Activated naive CD4-positive, alpha-beta T cell treated with anti-CD3 and anti-CD28 coated beads, Interleukin-2, amount 50 U/mL, for 24 hours (primary cell): ENCODE measurements around the gene DPY19L2.
"Not testable (repeated sequence)": the region's sequence is repeated elsewhere in the genome, so short reads cannot be mapped to it uniquely, and the experiment has no call there.

ENCODE experiments used
- H3K27ac Mint-ChIP-seq: one replicate; pipeline ENCODE4 v1.8.0; 2021; ENCODE audit warnings: mild to moderate bottlenecking, mixed read lengths
- H3K27me3 Mint-ChIP-seq: one replicate; pipeline ENCODE4 v1.8.0; 2021; ENCODE audit warnings: mixed read lengths
- H3K36me3 Mint-ChIP-seq: one replicate; pipeline ENCODE4 v1.8.0; 2021; ENCODE audit warnings: mixed read lengths
- H3K4me1 Mint-ChIP-seq: one replicate; pipeline ENCODE4 v1.8.0; 2021; ENCODE audit warnings: mixed read lengths
- H3K4me3 Mint-ChIP-seq: one replicate; pipeline ENCODE4 v1.8.0; 2021; ENCODE audit warnings: mild to moderate bottlenecking, mixed read lengths
- H3K9me3 Mint-ChIP-seq: one replicate; pipeline ENCODE4 v1.8.0; 2021; ENCODE audit warnings: mixed read lengths

The DPY19L2 gene

GRCh38 chr12:63668028-63668799 lies at the start of gene DPY19L2:
Gene DPY19L2 (minus strand): TSS chr12:63668493. CDS start chr12:63668393, 100 bp downstream.
- peak within 1 kb of the TSS; percentile 41 for H3K27ac Mint-ChIP-seq
- H3K4me3 Mint-ChIP-seq = peak within 1 kb of the TSS; percentile 82
- H3K9me3 Mint-ChIP-seq = no peaks in the 10 kb centered on the region
- H3K36me3 Mint-ChIP-seq = no peaks in the 10 kb centered on the region
- peaks cover 19% of the 10 kb centered on the region for H3K27me3 Mint-ChIP-seq
- peaks cover 23% of the 10 kb centered on the region for H3K4me1 Mint-ChIP-seq

DNA sequence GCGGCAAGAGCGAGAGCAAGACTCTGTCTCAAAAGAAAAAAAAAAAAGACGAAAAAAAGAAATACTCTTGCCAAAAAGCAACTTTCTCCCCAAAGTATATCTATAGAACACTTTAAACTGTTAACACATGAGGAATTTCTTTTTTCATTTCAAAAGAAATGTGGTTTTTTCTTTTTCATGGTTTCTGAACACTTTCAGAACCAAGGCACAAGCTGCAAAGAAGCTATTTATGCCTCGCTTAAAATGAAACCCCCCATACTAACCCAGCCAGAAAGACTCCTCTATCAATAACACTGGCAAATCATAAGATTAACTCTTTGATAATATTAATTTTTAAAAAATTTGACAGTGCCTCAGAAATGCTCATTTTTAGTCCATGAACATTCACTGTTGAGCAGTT lies 48.6 kb upstream of the DPY19L2 start:
- not testable (repeated sequence) for H3K4me3 Mint-ChIP-seq, H3K4me1 Mint-ChIP-seq, H3K36me3 Mint-ChIP-seq, H3K27me3 Mint-ChIP-seq, H3K9me3 Mint-ChIP-seq, H3K27ac Mint-ChIP-seq

GRCh38 chr12:63715107-63715625 lies 46.9 kb upstream of the DPY19L2 start:
- H3K27me3 Mint-ChIP-seq, H3K27ac Mint-ChIP-seq, H3K4me1 Mint-ChIP-seq, H3K4me3 Mint-ChIP-seq, H3K9me3 Mint-ChIP-seq, H3K36me3 Mint-ChIP-seq: not testable (repeated sequence)

DNA sequence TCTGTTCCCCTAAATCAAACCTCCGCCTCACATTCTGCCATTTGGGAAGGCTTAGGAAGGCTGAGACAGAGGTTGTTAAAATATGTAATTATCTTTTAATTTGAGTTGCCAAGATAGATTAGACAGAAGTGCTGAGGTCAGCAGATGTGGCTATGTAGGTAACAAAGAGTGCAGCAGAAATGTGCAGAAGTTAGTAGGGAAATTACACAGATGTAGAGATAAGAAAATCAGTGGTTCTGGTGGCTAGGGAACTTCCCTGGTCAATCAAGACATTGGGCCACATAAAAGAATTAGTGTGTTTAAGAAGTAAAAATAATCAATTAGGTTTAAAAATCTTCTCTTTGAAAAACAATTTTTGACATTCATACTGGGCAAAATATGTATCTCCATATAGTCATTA lies 46.1 kb upstream of the DPY19L2 start:
- H3K4me3 Mint-ChIP-seq, H3K27me3 Mint-ChIP-seq, H3K36me3 Mint-ChIP-seq, H3K27ac Mint-ChIP-seq, H3K9me3 Mint-ChIP-seq, H3K4me1 Mint-ChIP-seq: not testable (repeated sequence)

- not testable (repeated sequence) for H3K4me1 Mint-ChIP-seq, H3K9me3 Mint-ChIP-seq, H3K4me3 Mint-ChIP-seq, H3K36me3 Mint-ChIP-seq, H3K27ac Mint-ChIP-seq, H3K27me3 Mint-ChIP-seq
Observed at GRCh38 chr12:63713681-63714075, 45.4 kb upstream of the DPY19L2 start.

DNA sequence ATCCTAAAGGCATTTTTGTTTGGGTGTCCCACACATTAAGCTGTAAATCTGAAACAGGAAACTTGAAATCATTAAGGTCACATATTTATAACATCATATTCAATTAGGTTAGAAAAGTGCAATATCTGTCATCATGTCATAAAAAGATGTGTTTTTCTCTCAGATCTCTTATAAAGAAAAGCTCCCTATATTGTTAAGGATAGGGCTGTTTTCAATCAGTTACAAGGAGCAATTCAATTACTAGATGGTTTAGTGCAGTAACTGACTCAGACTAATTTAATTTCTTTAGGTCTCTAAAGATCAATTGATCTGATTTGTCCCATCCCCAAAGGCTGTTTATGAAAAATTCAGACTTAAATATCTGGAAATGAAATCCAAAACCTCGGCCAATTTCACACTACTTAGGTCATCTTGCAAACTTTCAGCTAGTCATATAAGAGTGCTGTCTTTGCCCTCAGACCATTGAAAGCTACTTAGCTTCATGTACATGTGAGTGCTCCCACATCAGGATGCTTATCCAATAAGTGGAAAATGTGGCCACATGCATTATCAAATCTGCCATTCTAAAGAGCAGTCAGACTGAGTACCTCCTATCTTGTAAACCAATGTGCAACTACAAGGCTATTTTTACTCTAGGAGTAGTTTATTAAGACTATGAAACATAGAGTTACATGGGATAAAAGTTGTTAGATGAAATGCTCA lies 44.8 kb upstream of the DPY19L2 start:
- H3K9me3 Mint-ChIP-seq, H3K36me3 Mint-ChIP-seq, H3K27me3 Mint-ChIP-seq, H3K4me3 Mint-ChIP-seq, H3K27ac Mint-ChIP-seq, H3K4me1 Mint-ChIP-seq: not testable (repeated sequence)

DNA sequence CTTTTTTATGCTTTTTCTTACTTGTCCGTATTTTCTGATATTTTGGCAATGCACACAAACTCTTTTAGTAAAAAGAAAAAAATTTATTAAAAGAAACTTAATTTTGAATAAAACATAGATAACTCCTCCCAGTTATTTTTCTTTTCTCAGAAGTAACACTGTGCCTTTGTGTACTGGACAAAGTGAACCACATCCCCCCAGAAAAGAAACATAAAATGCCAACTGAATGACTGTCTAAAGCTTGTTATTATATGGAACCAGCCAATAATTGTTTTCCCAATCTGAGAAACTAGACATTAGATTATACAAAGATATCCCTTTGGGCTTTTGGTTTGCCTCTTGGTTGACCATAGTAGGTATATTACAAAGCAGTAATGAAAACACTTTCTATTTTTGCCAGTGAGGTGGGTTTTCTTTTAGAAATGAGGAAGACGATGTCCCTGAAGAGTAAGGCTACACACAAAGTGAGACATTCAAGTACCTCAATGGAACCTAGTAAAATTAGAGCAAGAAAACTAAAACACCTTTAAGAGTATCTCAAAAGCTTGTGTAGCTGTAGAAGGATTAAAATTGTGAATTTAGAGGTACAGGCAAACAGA lies 44.2 kb upstream of the DPY19L2 start:
- H3K27me3 Mint-ChIP-seq, H3K9me3 Mint-ChIP-seq, H3K36me3 Mint-ChIP-seq, H3K27ac Mint-ChIP-seq, H3K4me3 Mint-ChIP-seq, H3K4me1 Mint-ChIP-seq: not testable (repeated sequence)

DNA sequence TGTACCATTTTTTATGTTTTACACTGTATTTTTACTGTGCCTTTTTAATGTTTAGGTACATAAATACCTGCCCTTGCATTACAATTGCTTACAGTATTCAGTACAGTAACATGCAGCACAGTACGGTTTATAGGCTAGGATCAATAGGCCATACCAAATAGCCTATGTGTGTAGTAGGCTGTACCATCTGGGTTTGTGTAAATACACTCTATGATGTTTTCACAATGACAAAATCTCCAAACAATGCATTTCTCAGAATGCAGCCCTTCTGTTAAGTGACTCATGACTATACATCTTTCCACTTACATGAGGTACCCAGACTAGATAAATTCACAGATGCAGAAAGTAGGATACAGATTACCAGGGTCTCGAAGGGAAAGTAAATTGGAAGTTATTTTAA lies 43.0 kb upstream of the DPY19L2 start:
- H3K27ac Mint-ChIP-seq, H3K4me1 Mint-ChIP-seq, H3K27me3 Mint-ChIP-seq, H3K4me3 Mint-ChIP-seq, H3K9me3 Mint-ChIP-seq, H3K36me3 Mint-ChIP-seq: not testable (repeated sequence)

DNA sequence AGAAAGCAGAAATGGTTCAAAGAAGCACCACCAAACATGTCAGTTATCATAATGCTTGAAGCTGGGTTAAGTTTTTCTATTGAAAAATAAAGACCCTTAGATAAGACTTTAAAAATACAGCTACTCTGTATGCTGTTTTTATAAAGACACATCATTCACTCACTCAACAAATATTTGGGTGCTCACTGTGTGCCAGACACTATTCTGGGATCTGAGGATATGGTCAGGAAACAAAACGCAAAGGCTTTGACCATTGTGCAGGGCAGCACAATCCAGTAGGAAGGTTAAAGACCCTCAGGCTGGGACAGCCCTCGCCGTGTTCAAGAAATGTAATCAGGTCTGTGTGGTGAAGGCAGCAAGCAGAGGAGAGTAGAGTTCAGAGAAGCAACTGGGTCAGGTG lies 38.0 kb upstream of the DPY19L2 start:
- H3K36me3 Mint-ChIP-seq = no peaks in the 10 kb centered on the region
- no peaks in the 10 kb centered on the region for H3K4me1 Mint-ChIP-seq
- H3K9me3 Mint-ChIP-seq = no peaks in the 10 kb centered on the region
- H3K4me3 Mint-ChIP-seq = no peak overlapping the region
- H3K27ac Mint-ChIP-seq = no peak overlapping the region
- peaks cover 6% of the 10 kb centered on the region for H3K27me3 Mint-ChIP-seq

GRCh38 chr12:63699678-63700382 lies 31.5 kb upstream of the DPY19L2 start:
- not testable (repeated sequence) for H3K4me3 Mint-ChIP-seq, H3K27ac Mint-ChIP-seq, H3K9me3 Mint-ChIP-seq, H3K4me1 Mint-ChIP-seq, H3K27me3 Mint-ChIP-seq, H3K36me3 Mint-ChIP-seq

GRCh38 chr12:63699011-63699410 lies 30.7 kb upstream of the DPY19L2 start:
- not testable (repeated sequence) for H3K27me3 Mint-ChIP-seq, H3K36me3 Mint-ChIP-seq, H3K4me1 Mint-ChIP-seq, H3K4me3 Mint-ChIP-seq, H3K9me3 Mint-ChIP-seq, H3K27ac Mint-ChIP-seq

- H3K27ac Mint-ChIP-seq, H3K9me3 Mint-ChIP-seq, H3K4me1 Mint-ChIP-seq, H3K36me3 Mint-ChIP-seq, H3K27me3 Mint-ChIP-seq, H3K4me3 Mint-ChIP-seq: not testable (repeated sequence)
Observed at GRCh38 chr12:63690837-63691236, 22.5 kb upstream of the DPY19L2 start.

- H3K27ac Mint-ChIP-seq, H3K4me3 Mint-ChIP-seq, H3K27me3 Mint-ChIP-seq, H3K9me3 Mint-ChIP-seq, H3K36me3 Mint-ChIP-seq, H3K4me1 Mint-ChIP-seq: not testable (repeated sequence)
Observed at GRCh38 chr12:63689141-63689540, 20.8 kb upstream of the DPY19L2 start.

GRCh38 chr12:63686623-63687022 lies 18.3 kb upstream of the DPY19L2 start:
- not testable (repeated sequence) for H3K4me3 Mint-ChIP-seq, H3K4me1 Mint-ChIP-seq, H3K27me3 Mint-ChIP-seq, H3K27ac Mint-ChIP-seq, H3K36me3 Mint-ChIP-seq, H3K9me3 Mint-ChIP-seq

- not testable (repeated sequence) for H3K27me3 Mint-ChIP-seq, H3K36me3 Mint-ChIP-seq, H3K4me1 Mint-ChIP-seq, H3K9me3 Mint-ChIP-seq, H3K27ac Mint-ChIP-seq, H3K4me3 Mint-ChIP-seq
Observed at GRCh38 chr12:63685789-63686188, 17.5 kb upstream of the DPY19L2 start.

- H3K27me3 Mint-ChIP-seq, H3K4me1 Mint-ChIP-seq, H3K36me3 Mint-ChIP-seq, H3K27ac Mint-ChIP-seq, H3K4me3 Mint-ChIP-seq, H3K9me3 Mint-ChIP-seq: not testable (repeated sequence)
Observed at GRCh38 chr12:63682617-63683016, 14.3 kb upstream of the DPY19L2 start.
